ENCODE measurements around the gene SLC1A7. TPM values are rescaled to one million over a fixed set of nuclear protein-coding genes. Genes with fewer than 3 reads are reported as not detected.

SLC1A7 gene
- total and polyA plus RNA-seq, 4 donors = 0.21 to 0.67 (median 0.43) TPM

DNA sequence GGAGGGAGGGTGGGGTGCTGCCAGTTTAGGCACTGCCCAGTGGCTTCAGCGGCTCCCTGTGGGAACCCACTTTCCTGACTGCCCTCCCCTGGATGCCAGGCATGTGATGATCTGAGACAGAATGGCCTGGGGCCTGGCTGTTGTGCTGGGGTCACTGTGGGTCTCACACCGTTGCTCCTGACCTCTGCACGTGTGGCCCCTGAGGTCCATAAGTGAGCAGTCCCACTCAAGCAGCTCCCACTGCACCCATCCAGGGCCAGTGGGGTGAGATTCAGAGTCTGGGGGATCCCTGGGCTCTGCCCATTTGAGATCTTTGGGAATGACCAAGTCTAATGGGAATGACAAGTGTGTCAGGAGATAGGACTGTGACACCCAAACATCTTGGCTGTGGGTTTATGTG lies 62.4 kb downstream of the SLC1A7 start:
- WGBS = 86% methylated on average over 3 of the region's 3 CpGs
- TF ChIP-seq EGR1 (IDR thresholded peaks at IDR 0.05; ENCODE audit: low read depth in 2 of 2) = no peak
- TF ChIP-seq NR2F2 (IDR thresholded peaks at IDR 0.05) = no peak
- TF ChIP-seq REST (IDR thresholded peaks at IDR 0.05) = no peak
- no peak for TF ChIP-seq HNF4A (conservative IDR thresholded peaks at IDR 0.05)
- TF ChIP-seq, protein P1, sequence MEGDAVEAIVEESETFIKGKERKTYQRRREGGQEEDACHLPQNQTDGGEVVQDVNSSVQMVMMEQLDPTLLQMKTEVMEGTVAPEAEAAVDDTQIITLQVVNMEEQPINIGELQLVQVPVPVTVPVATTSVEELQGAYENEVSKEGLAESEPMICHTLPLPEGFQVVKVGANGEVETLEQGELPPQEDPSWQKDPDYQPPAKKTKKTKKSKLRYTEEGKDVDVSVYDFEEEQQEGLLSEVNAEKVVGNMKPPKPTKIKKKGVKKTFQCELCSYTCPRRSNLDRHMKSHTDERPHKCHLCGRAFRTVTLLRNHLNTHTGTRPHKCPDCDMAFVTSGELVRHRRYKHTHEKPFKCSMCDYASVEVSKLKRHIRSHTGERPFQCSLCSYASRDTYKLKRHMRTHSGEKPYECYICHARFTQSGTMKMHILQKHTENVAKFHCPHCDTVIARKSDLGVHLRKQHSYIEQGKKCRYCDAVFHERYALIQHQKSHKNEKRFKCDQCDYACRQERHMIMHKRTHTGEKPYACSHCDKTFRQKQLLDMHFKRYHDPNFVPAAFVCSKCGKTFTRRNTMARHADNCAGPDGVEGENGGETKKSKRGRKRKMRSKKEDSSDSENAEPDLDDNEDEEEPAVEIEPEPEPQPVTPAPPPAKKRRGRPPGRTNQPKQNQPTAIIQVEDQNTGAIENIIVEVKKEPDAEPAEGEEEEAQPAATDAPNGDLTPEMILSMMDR (IDR thresholded peaks at IDR 0.05; ENCODE audit: low read depth, low read length, missing input control) = no peak
- TF ChIP-seq FOXA1 (IDR thresholded peaks at IDR 0.05) = no peak
- TF ChIP-seq TAF1 (conservative IDR thresholded peaks at IDR 0.05) = no peak
- no peak for TF ChIP-seq YY1 (IDR thresholded peaks at IDR 0.05)
- no peak for TF ChIP-seq GABPA (IDR thresholded peaks at IDR 0.05 in 1 of 2, conservative IDR thresholded peaks at IDR 0.05 in 1 of 2)
- no peak for TF ChIP-seq RAD21 (IDR thresholded peaks at IDR 0.05)
- no peak for TF ChIP-seq JUND (IDR thresholded peaks at IDR 0.05)
- TF ChIP-seq RXRA (IDR thresholded peaks at IDR 0.05) = no peak
- no peak for TF ChIP-seq ATF3 (IDR thresholded peaks at IDR 0.05)
- Histone ChIP-seq H3K27me3 (ENCODE audit: control insufficient read depth in 4 of 4, insufficient read depth in 4 of 4, low read length in 3 of 4) (no peaks in the 10 kb centered on the region), H3K4me1 (ENCODE audit: control insufficient read depth in 4 of 4, insufficient read depth in 4 of 4, low read length in 3 of 4) (no peaks in the 10 kb centered on the region), H3K36me3 (ENCODE audit: control insufficient read depth in 4 of 4, insufficient read depth in 3 of 4, low read depth in 1 of 4, low read length in 3 of 4) (no peaks in the 10 kb centered on the region), H3K9me3 (ENCODE audit: control insufficient read depth in 4 of 4, low read length in 3 of 4) (no peaks in the 10 kb centered on the region), H3K4me3 (ENCODE audit: low read depth in 1 of 3, low read length in 3 of 3) (no peak overlapping the region), H3K27ac (ENCODE audit: low read depth in 1 of 2, low read length in 2 of 2) (no peak overlapping the region), H3K9ac (ENCODE audit: low read depth in 1 of 2, low read length in 2 of 2) (no peak overlapping the region)
- no peak for DNase-seq (ENCODE audit: low spot score)

DNA sequence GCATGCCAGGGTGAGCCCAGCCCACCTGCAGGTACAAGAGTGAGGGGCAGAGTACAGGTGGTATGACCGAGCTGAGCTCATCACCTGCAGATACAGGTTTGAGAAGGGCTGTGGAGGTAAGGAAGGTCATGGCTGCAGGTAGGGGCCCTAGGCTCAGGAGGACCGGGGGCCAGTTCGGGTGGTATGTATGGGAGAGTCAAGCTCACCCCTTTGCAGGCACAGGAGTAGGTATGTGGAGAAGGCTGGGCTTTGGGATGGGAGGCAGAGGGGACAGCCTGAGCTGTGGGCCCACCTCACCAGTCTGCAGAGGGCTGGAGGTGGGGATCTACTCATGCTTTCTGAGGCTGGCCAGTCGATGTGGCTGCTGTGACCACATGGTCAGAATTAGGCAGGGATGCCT lies 63.2 kb downstream of the SLC1A7 start:
- Histone ChIP-seq H3K27ac (ENCODE audit: low read depth in 1 of 2, low read length in 2 of 2) (no peak overlapping the region), H3K9me3 (ENCODE audit: control insufficient read depth in 4 of 4, low read length in 3 of 4) (no peaks in the 10 kb centered on the region), H3K4me1 (ENCODE audit: control insufficient read depth in 4 of 4, insufficient read depth in 4 of 4, low read length in 3 of 4) (no peaks in the 10 kb centered on the region), H3K4me3 (ENCODE audit: low read depth in 1 of 3, low read length in 3 of 3) (no peak overlapping the region), H3K36me3 (ENCODE audit: control insufficient read depth in 4 of 4, insufficient read depth in 3 of 4, low read depth in 1 of 4, low read length in 3 of 4) (no peaks in the 10 kb centered on the region), H3K27me3 (ENCODE audit: control insufficient read depth in 4 of 4, insufficient read depth in 4 of 4, low read length in 3 of 4) (no peaks in the 10 kb centered on the region), H3K9ac (ENCODE audit: low read depth in 1 of 2, low read length in 2 of 2) (no peak overlapping the region)
- 83% methylated on average over 4 of the region's 4 CpGs for WGBS
- DNase-seq (ENCODE audit: low spot score) = no peak
- TF ChIP-seq ATF3 (IDR thresholded peaks at IDR 0.05) = no peak
- no peak for TF ChIP-seq RXRA (IDR thresholded peaks at IDR 0.05)
- TF ChIP-seq FOXA2 (IDR thresholded peaks at IDR 0.05) = no peak
- no peak for TF ChIP-seq HNF4G (IDR thresholded peaks at IDR 0.05)
- TF ChIP-seq HNF4A (conservative IDR thresholded peaks at IDR 0.05) = no peak
- TF ChIP-seq SP1 (IDR thresholded peaks at IDR 0.05) = no peak
- no peak for TF ChIP-seq YY1 (IDR thresholded peaks at IDR 0.05)
- TF ChIP-seq TAF1 (conservative IDR thresholded peaks at IDR 0.05) = no peak
- TF ChIP-seq JUND (IDR thresholded peaks at IDR 0.05) = no peak
- TF ChIP-seq GABPA (IDR thresholded peaks at IDR 0.05 in 1 of 2, conservative IDR thresholded peaks at IDR 0.05 in 1 of 2) = no peak
- TF ChIP-seq ZBTB33 (IDR thresholded peaks at IDR 0.05) = no peak
- TF ChIP-seq, protein P1 (IDR thresholded peaks at IDR 0.05; ENCODE audit: low read depth, low read length, missing input control) = no peak
- TF ChIP-seq RAD21 (IDR thresholded peaks at IDR 0.05) = no peak
- TF ChIP-seq FOXA1 (IDR thresholded peaks at IDR 0.05) = no peak
- no peak for TF ChIP-seq EGR1 (IDR thresholded peaks at IDR 0.05; ENCODE audit: low read depth in 2 of 2)
- no peak for TF ChIP-seq MAX (IDR thresholded peaks at IDR 0.05)
- no peak for TF ChIP-seq NR2F2 (IDR thresholded peaks at IDR 0.05)
